Large intestine (tissue), 3 donors: ENCODE results near the gene ATP13A2. TPM values are rescaled to one million over a fixed set of nuclear protein-coding genes. Genes with fewer than 3 reads are reported as not detected.

ENCODE experiments used
- DNase-seq, 2 donors: peaks; one replicate each; pipeline versions ENCODE4 v3.0.0 to v3.0.0-alpha.2; 2013
- H3K27ac ChIP-seq: one replicate; pipeline ENCODE4 v1.5.1; 2013; ENCODE audit warnings: low read length
- H3K27me3 ChIP-seq: 2 replicates; pipeline ENCODE4 v1.6.1; 2013; ENCODE audit warnings: low read length; ENCODE audit not compliant: control insufficient read depth, insufficient read depth
- H3K36me3 ChIP-seq: 2 replicates; pipeline ENCODE4 v1.6.1; 2013; ENCODE audit warnings: low read length; ENCODE audit not compliant: control insufficient read depth, insufficient read depth
- H3K4me1 ChIP-seq: one replicate; pipeline ENCODE4 v1.6.1; 2013; ENCODE audit warnings: low read length; ENCODE audit not compliant: control insufficient read depth, insufficient read depth
- H3K4me3 ChIP-seq: one replicate; pipeline ENCODE4 v1.5.1; 2013; ENCODE audit warnings: low read length
- H3K9me3 ChIP-seq: one replicate; pipeline ENCODE4 v1.6.1; 2013; ENCODE audit warnings: mild to moderate bottlenecking, low read depth, low read length, moderate library complexity; ENCODE audit not compliant: control insufficient read depth
- WGBS: methylation state at CpG from one replicate; pipeline ENCODE4 v1.1.5; 2013; ENCODE audit warnings: low lambda C conversion rate; ENCODE audit not compliant: insufficient coverage; 5-methylcytosine and 5-hydroxymethylcytosine counted together
- polyA plus RNA-seq: library from polyadenylated mRNA; unstranded; fragments of 120-200 nt; gene quantifications from one replicate; pipeline ENCODE4 v1.2.1, GENCODE V29; 2013

ATP13A2 gene
- polyA plus RNA-seq, 1 donor: 20.6 TPM

DNA sequence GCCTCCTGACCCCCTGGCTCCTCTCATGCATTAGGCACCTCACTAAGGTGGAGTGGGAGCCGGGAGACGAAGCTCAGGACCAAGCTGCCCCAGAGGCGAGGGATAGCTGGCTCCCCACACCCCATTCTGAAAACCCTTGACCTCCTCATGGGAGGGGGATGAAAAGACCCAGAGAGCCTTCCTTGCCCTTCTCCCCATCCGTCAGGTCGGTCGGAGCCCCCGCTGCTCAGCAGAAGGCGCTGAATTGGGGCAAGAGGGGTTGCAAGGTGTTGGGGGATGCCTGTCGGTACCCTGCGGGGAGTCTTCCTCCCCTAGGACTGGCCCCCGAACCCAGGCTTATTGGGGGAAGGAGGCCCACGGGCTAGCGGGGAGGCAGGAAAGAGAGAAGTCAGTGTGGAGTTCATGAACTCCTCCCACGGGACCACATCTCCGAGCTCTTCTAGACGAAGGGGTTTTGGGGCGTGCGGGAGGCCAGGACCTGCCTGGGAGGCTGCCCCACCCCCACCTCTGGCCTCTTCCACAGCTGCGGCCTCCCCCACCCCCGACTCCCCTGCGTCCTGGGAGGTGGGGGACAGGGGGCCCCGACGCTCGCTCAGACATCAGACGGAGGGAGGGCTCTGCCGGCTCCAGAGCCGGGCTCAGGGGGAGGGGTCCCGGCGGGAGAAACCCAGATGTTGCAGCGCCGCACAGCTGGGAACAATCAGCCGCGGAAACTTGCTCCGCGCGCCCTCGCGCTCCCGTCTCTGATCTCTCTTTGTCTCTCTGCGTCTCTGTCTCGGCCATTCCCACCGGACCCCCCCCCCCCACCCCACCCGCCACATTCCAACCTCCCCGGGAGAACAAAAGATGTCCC lies 32.0 kb downstream of the ATP13A2 start:
- peak overlapping the region; percentile 73 for H3K4me3 ChIP-seq
- no CpG with 5 or more reads among the region's 44 CpGs for WGBS
- peak; percentile 49 to 57 for DNase-seq

DNA sequence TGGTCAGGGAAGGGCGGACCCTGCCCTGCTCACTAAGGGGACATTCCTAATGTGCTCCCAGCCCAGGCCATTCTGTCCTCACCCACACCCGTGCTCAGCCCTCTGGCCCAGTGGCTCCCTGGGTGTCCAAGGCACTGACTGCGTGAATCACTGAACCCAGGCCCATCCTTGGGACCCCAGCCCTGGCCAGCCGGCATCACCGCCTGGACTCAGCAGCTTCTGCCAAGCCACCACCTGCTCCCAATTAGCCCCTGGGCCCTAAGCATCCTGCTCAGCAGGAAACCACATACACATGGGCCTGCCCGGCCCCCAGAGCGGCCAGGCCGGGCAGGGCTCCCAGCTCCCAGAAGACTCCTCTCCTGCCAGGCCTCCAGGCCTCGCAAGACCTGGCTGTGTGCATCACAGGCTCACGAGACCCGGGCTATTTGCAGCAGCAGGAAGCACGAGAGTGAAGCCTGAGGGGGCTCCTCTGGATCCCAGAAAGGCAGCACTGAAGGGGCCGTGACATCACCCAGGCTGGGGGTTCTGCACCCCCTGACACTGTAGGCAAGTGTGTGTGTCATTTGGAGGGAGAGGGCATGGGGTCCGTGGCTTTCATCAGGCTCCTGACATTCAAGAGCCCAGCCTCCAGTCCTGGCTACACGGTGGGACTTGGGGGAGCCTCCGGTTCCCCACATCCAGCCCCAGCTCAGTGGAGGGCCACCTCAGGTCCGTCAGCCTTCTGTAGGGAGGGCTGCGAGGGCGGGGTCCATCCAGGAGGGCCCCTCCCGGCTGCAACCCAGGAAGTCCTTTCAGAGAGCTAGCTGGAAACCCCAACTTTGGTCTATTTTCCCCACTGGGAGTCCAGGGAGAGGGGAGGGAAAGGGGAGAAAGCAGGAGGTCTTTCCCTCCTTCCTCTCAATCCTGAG lies 32.9 kb downstream of the ATP13A2 start:
- Histone ChIP-seq H3K4me3 (peak overlapping the region; percentile 73), H3K36me3 (peaks cover 29% of the 10 kb centered on the region), H3K9me3 (no peaks in the 10 kb centered on the region), H3K27ac (peak overlapping the region; percentile 63), H3K4me1 (peaks cover 35% of the 10 kb centered on the region), H3K27me3 (no peaks in the 10 kb centered on the region)
- peak; percentile 47 to 67 for DNase-seq
- WGBS: no CpG with 5 or more reads among the region's 20 CpGs

More for the DNA sequence above, 32.0 kb downstream of the ATP13A2 start:
- Histone ChIP-seq H3K36me3 (peaks cover 29% of the 10 kb centered on the region), H3K27ac (peak overlapping the region; percentile 63), H3K4me1 (peaks cover 35% of the 10 kb centered on the region), H3K9me3 (no peaks in the 10 kb centered on the region), H3K27me3 (no peaks in the 10 kb centered on the region)

- no peaks in the 10 kb centered on the region for H3K9me3 ChIP-seq
- WGBS: no CpG with 5 or more reads among the region's 4 CpGs
- H3K27ac ChIP-seq: peak overlapping the region; percentile 63
- peaks cover 33% of the 10 kb centered on the region for H3K36me3 ChIP-seq
- peaks cover 35% of the 10 kb centered on the region for H3K4me1 ChIP-seq
- peak in 1 of 2 donors; percentile 49 for DNase-seq
- peak overlapping the region; percentile 73 for H3K4me3 ChIP-seq
- H3K27me3 ChIP-seq: no peaks in the 10 kb centered on the region
Observed at GRCh38 chr1:16978139-16978538, 33.6 kb downstream of the ATP13A2 start.

DNA sequence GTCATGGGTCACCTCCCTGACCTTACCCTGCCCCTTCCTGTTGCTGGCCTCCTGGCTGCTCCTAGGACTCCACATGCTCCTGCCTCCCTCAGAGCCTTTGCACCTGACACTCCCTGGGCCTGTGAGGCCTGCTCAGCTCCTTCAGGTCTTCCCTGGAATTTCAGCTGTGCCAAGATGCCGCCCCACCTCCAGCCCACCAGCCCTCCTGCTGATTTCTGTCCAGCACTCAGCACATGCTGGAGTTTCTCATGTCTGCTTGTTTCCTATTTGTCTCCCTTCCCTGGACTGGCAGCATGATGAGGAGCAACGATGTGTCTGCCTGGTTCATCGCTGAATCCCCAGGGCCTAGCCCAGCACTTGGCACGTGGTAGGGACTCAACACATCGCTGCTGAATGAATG lies 34.4 kb downstream of the ATP13A2 start:
- DNase-seq: no peak
- peaks cover 35% of the 10 kb centered on the region for H3K4me1 ChIP-seq
- H3K36me3 ChIP-seq: peaks cover 35% of the 10 kb centered on the region
- no peaks in the 10 kb centered on the region for H3K9me3 ChIP-seq
- WGBS: no CpG with 5 or more reads among the region's 5 CpGs
- H3K27ac ChIP-seq: no peak overlapping the region
- H3K4me3 ChIP-seq: no peak overlapping the region
- no peaks in the 10 kb centered on the region for H3K27me3 ChIP-seq

GRCh38 chr1:16976966-16977365 lies 34.8 kb downstream of the ATP13A2 start:
- Histone ChIP-seq H3K9me3 (no peaks in the 10 kb centered on the region), H3K36me3 (peaks cover 35% of the 10 kb centered on the region), H3K4me3 (no peak overlapping the region), H3K27ac (no peak overlapping the region), H3K4me1 (peaks cover 35% of the 10 kb centered on the region), H3K27me3 (no peaks in the 10 kb centered on the region)
- no CpG with 5 or more reads among the region's 16 CpGs for WGBS
- no peak for DNase-seq

DNA sequence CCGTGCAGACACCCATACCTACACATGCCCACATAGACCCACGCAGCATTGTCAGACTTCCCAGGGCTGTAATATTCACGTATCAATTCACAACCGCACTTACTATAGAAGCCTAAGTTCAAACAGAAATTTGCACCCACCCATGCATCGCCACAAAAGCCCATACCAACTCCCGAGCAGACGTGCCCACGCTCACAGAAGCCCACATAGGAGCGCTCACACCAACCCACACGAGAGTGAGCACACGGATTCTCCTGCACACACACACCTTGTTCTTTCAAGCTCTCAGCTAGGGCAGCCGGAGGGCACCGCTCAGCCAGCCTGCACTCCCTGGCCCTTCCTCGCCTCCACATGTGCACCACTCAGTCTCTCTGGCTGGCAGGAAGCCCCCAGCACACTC lies 35.9 kb downstream of the ATP13A2 start:
- DNase-seq: no peak
- Histone ChIP-seq H3K9me3 (no peaks in the 10 kb centered on the region), H3K4me1 (peaks cover 34% of the 10 kb centered on the region), H3K27ac (no peak overlapping the region), H3K36me3 (peaks cover 35% of the 10 kb centered on the region), H3K4me3 (no peak overlapping the region), H3K27me3 (no peaks in the 10 kb centered on the region)
- WGBS: no CpG with 5 or more reads among the region's 14 CpGs

DNA sequence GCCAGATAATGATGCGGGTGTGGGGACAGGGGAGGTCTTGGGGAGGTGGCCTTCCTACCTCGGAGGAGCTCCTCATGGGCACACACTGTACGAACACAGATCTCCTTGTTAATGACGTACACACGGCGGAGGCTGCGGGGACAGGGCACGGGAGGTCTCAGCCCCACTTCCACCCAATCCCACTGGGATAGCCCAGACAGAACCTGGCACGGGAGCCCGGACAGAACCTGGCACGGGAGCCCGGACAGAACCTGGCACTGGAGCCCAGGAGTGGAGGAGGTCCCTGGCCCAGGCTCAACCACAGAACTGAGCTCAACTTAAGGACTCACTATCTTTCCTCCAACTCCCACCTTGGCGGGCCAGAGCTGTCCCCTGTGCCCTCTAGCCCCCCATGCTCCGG lies 36.5 kb downstream of the ATP13A2 start:
- no peak overlapping the region for H3K27ac ChIP-seq
- no peak for DNase-seq
- no peaks in the 10 kb centered on the region for H3K9me3 ChIP-seq
- no peak overlapping the region for H3K4me3 ChIP-seq
- no CpG with 5 or more reads among the region's 14 CpGs for WGBS
- no peaks in the 10 kb centered on the region for H3K27me3 ChIP-seq
- H3K4me1 ChIP-seq: peaks cover 31% of the 10 kb centered on the region
- H3K36me3 ChIP-seq: peaks cover 38% of the 10 kb centered on the region

- DNase-seq: no peak
- Histone ChIP-seq H3K4me1 (peaks cover 15% of the 10 kb centered on the region), H3K9me3 (no peaks in the 10 kb centered on the region), H3K27me3 (no peaks in the 10 kb centered on the region), H3K36me3 (peaks cover 43% of the 10 kb centered on the region), H3K27ac (no peak overlapping the region), H3K4me3 (no peak overlapping the region)
- WGBS: no CpG with 5 or more reads among the region's 9 CpGs
Observed at GRCh38 chr1:16973215-16973614, 38.5 kb downstream of the ATP13A2 start.

GRCh38 chr1:16972189-16972895 lies 39.4 kb downstream of the ATP13A2 start:
- H3K27ac ChIP-seq: no peak overlapping the region
- peaks cover 43% of the 10 kb centered on the region for H3K36me3 ChIP-seq
- DNase-seq: no peak
- peaks cover 12% of the 10 kb centered on the region for H3K4me1 ChIP-seq
- no peaks in the 10 kb centered on the region for H3K27me3 ChIP-seq
- no peak overlapping the region for H3K4me3 ChIP-seq
- WGBS: 60% methylated on average over 1 of the region's 11 CpGs
- H3K9me3 ChIP-seq: no peaks in the 10 kb centered on the region
